SU-DHL-6 (cell line): ENCODE results near the gene PLCL1.

Experiments
- H2AFZ ChIP-seq: fragments of 200-600 bp; sonication (generic); 2 replicates; pipeline ENCODE4 v1.6.1; 2014; ENCODE audit warnings: low read depth, mild to moderate bottlenecking, moderate library complexity, mixed read lengths, antibody characterized with exemption, low read length; ENCODE audit not compliant: severe bottlenecking
- H3F3A ChIP-seq: fragments of 200-600 bp; shearing (Covaris generic); 2 replicates; pipeline ENCODE4 v1.6.0; 2016; ENCODE audit warnings: antibody characterized with exemption, mild to moderate bottlenecking; ENCODE audit not compliant: insufficient read depth
- H3K27ac ChIP-seq: fragments of 200-600 bp; sonication (generic); 2 replicates; pipeline ENCODE4 v1.5.1; 2016; ENCODE audit warnings: low read depth, mild to moderate bottlenecking, low read length, moderate library complexity, mixed read lengths
- H3K27me3 ChIP-seq: fragments of 200-600 bp; sonication (generic), shearing (Covaris generic); 2 replicates; pipeline ENCODE4 v1.6.0; 2014; ENCODE audit warnings: mild to moderate bottlenecking, low read length
- H3K36me3 ChIP-seq: fragments of 200-600 bp; sonication (generic); 2 replicates; pipeline ENCODE4 v1.6.1; 2014; ENCODE audit warnings: mild to moderate bottlenecking, low read length, mixed read lengths
- H3K4me2 ChIP-seq: fragments of 300-600, 200-600 bp; shearing (Covaris generic), sonication (generic); 2 replicates; pipeline ENCODE4 v1.6.0; 2014; ENCODE audit warnings: low read length, low read depth, mild to moderate bottlenecking; ENCODE audit not compliant: poor library complexity, severe bottlenecking
- H3K4me3 ChIP-seq: fragments of 200-600 bp; sonication (generic); 2 replicates; pipeline ENCODE4 v1.5.1; 2014; ENCODE audit warnings: antibody characterized with exemption, low read length, mild to moderate bottlenecking, mixed read lengths; ENCODE audit not compliant: insufficient read depth, poor library complexity, severe bottlenecking
- H3K79me2 ChIP-seq: fragments of 200-600 bp; sonication (generic); 2 replicates; pipeline ENCODE4 v1.6.1; 2014; ENCODE audit warnings: mild to moderate bottlenecking, low read length, moderate library complexity; ENCODE audit not compliant: insufficient read depth
- H3K9ac ChIP-seq: fragments of 200-600 bp; sonication (generic); 2 replicates; pipeline ENCODE4 v1.7.0; 2014; ENCODE audit warnings: mild to moderate bottlenecking, low read length
- H3K9me2 ChIP-seq: fragments of 200-600 bp; sonication (generic); replicated peaks from 2 replicates; pipeline ENCODE4 v1.6.1; 2014; ENCODE audit warnings: low read length; ENCODE audit not compliant: insufficient read depth
- H3K9me3 ChIP-seq: fragments of 200-600 bp; sonication (generic); 2 replicates; pipeline ENCODE4 v1.6.1; 2014; ENCODE audit warnings: low read length, mixed read lengths; ENCODE audit not compliant: insufficient read depth
- H4K20me1 ChIP-seq: fragments of 200-600 bp; sonication (generic); 2 replicates; pipeline ENCODE4 v1.6.1; 2014; ENCODE audit warnings: low read depth, mild to moderate bottlenecking, antibody characterized with exemption, low read length, moderate library complexity, mixed read lengths
- CTCF ChIP-seq: fragments of 200-600 bp; sonication (generic); IDR thresholded peaks from one replicate; pipeline ENCODE4 v1.5.1; 2017; ENCODE audit warnings: antibody characterized with exemption, mild to moderate bottlenecking, low read length, moderate library complexity; ENCODE audit not compliant: insufficient read depth, poor library complexity, severe bottlenecking
- EZH2phosphoT487 ChIP-seq: fragments of 200-600 bp; sonication (generic), shearing (Covaris generic); conservative IDR thresholded peaks from 2 replicates; pipeline ENCODE4 v1.6.1; 2018; ENCODE audit warnings: mild to moderate bottlenecking, antibody characterized with exemption, low read length, moderate library complexity, mixed read lengths

The PLCL1 gene

GRCh38 chr2:198106621-198107385, 302.4 kb downstream of the PLCL1 start:
- H3K4me2 ChIP-seq: no peak overlapping the region
- H2AFZ ChIP-seq: no peak overlapping the region
- no peak for TF ChIP-seq CTCF

GRCh38 chr2:198113316-198113715, 308.9 kb downstream of the PLCL1 start:
- H3K9me3 ChIP-seq: no peaks in the 10 kb centered on the region
- TF ChIP-seq CTCF (no peak), EZH2phosphoT487 (no peak)

More at GRCh38 chr2:198106621-198107385, 302.4 kb downstream of the PLCL1 start:
- no peaks in the 10 kb centered on the region for H3K9me3 ChIP-seq
- H3K27ac ChIP-seq: no peak overlapping the region
- H3F3A ChIP-seq: no peaks in the 10 kb centered on the region
- H4K20me1 ChIP-seq: no peaks in the 10 kb centered on the region
- H3K9ac ChIP-seq: no peak overlapping the region
- H3K79me2 ChIP-seq: no peaks in the 10 kb centered on the region
- no peak overlapping the region for H3K4me3 ChIP-seq
- no peaks in the 10 kb centered on the region for H3K27me3 ChIP-seq
- H3K9me2 ChIP-seq: no peaks in the 10 kb centered on the region
- no peaks in the 10 kb centered on the region for H3K36me3 ChIP-seq

GRCh38 chr2:198114064-198114463, 309.7 kb downstream of the PLCL1 start:
- Histone ChIP-seq H3K36me3 (no peaks in the 10 kb centered on the region), H3K4me2 (no peak overlapping the region), H3K9ac (no peak overlapping the region), H2AFZ (no peak overlapping the region), H3F3A (no peaks in the 10 kb centered on the region), H3K4me3 (no peak overlapping the region), H3K79me2 (no peaks in the 10 kb centered on the region), H4K20me1 (no peaks in the 10 kb centered on the region), H3K9me2 (no peaks in the 10 kb centered on the region), H3K9me3 (no peaks in the 10 kb centered on the region), H3K27ac (no peak overlapping the region), H3K27me3 (no peaks in the 10 kb centered on the region)
- no peak for TF ChIP-seq EZH2phosphoT487
- TF ChIP-seq CTCF: no peak

More at GRCh38 chr2:198113316-198113715, 308.9 kb downstream of the PLCL1 start:
- Histone ChIP-seq H3K27ac (no peak overlapping the region), H3K4me3 (no peak overlapping the region), H3F3A (no peaks in the 10 kb centered on the region), H3K9me2 (no peaks in the 10 kb centered on the region), H2AFZ (no peak overlapping the region), H3K9ac (no peak overlapping the region), H3K27me3 (no peaks in the 10 kb centered on the region), H4K20me1 (no peaks in the 10 kb centered on the region), H3K4me2 (no peak overlapping the region), H3K36me3 (no peaks in the 10 kb centered on the region), H3K79me2 (no peaks in the 10 kb centered on the region)
